Measurements from ENCODE around the gene RASL11B.

The RASL11B gene

DNA sequence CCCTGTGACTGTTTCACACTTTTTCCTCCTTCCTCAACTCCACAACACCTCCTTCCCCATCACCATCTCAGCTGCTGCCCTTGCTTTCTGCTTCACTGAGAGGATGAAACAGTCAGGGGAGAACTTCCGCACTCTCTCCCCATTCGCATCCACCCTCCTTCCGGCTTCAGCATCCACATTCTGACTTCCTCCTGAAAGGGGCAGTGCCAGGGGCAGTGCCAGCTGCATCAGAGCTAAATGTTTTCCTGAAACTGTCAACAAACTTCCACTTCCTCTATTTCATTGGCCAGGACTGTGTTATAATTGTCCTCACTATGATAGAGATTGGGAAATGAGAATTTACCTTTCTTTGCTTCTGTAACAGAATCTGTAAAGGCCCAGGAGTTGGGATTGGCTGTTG is 18.2 kb upstream of the RASL11B start:
- no peak for FAIRE-seq

DNA sequence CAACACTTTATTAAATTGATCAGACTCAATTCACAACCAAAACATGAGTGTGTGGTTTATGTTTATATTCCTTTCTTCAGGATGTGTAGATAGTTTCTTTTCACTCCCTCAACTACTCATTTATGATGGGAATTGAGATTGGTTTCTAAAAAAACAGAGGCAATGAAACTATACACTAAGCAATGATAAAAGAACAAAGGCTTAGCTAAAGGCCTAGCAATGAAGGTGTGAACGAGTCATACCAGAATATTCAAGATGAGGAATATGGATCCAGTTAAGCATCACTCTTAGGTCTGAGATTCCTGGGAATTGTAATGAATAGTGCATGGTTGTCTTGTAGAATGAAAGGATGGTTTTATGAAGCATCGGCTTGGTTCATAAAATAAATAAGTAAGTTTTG is 17.5 kb upstream of the RASL11B start:
- no peak for FAIRE-seq

DNA sequence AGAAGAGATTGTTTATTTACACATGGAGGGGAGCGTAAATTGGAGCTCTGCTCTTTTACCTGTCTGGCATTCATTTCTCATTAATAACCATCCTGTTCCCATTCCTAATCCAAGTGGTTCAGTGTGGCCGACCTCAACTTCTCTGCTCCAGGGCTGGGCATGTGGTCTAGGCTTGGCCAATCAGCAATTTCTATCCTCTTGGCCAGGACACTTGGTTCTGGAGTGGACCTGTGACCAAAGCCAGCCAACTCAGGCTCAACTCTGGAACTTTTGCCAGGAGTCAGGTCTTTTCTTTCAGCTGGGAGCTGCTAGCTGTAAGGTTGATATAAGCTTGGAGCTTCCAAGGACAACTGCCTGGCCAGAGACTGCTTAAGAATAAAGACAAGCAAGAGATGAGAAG is 15.6 kb upstream of the RASL11B start:
- no peak for FAIRE-seq

DNA sequence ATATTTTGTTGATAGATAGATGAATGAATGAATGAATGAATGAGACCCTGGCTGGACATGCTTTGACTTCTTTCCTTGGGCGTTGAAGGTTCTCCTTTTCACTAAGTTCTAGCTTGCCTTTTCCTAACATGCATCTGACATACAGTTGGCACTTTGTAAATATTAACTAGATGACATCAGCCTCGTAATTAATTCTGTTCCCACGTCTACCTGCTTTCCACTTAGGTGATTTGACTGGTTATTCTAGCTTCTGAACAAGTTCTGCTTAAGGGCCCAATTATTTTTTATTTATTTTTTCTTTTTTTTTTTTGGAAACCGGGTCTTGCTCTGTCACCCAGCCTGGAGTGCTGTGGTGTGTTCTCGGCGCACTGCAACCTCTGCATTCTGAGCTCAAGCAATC is 13.9 kb upstream of the RASL11B start:
- FAIRE-seq = no peak

DNA sequence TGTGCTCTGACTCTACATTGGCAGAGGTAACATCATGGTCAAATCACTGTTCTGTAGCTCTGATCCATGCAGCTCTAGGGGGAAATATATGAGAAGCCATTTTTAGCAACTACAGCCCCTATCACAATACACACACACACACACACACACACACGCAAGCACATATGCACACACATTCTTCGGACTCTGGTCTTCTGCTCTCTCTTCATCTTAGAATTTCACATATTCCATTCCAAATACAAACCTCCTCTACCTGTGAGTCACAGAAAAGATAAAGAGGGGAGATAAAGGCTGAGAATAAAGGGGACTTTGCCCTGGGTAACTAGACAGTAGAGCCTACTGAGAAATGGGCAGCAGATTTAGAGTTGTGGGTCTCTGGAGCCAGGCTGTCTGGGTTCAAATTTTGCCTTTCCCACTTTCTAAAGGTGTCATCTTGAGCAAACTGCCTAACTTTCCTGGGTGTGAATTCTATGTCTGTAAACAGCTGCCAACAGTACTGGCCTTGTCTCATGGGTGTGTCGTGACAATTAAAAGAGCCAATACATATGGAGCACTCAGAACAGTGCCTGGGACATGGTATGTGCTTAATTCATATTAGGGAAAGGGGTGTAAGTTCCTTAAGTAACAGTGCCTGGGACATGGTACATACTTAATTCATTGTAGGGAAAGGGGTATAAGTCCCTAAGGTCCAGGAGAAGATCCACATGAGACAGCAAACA is 11.6 kb upstream of the RASL11B start:
- no peak for FAIRE-seq

DNA sequence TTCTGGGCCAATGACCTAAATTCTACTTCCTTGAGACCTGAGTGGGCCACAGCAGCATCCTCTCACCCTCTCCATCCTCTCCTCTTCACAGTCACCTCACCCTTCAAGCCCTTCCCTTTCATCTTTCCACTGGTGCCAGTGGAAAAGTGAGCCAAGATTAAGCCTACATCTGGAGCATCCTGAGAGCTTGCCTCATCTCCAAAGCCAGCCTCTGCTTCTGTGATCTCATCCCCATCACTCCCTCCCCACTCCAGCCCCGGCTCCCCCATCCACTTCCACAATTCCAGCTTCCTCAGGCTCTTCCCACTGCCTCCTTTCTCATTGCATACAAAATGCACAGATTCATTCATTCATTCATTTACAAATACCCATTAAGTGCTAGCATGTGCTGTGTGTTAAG is 10.1 kb upstream of the RASL11B start:
- FAIRE-seq = no peak

DNA sequence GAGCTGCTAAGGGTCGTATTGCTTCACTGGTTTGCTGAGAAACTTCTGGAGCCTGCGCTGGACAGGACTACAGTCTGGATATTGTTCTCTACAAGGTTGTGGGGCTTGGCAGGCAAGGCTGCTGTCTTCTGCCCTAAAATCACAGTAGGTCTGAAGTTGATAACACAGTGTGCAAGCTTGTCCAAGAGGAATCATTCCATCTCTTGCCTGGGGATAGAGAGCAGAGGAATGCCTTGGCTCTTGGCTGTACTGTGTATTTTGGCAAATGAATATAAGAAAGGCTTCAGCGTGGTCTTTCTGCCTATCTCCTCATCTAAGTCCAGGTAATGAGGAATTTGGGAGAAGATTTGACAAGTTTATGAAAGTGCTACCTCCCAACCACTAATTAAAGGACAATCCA is 9.4 kb upstream of the RASL11B start:
- FAIRE-seq = no peak

DNA sequence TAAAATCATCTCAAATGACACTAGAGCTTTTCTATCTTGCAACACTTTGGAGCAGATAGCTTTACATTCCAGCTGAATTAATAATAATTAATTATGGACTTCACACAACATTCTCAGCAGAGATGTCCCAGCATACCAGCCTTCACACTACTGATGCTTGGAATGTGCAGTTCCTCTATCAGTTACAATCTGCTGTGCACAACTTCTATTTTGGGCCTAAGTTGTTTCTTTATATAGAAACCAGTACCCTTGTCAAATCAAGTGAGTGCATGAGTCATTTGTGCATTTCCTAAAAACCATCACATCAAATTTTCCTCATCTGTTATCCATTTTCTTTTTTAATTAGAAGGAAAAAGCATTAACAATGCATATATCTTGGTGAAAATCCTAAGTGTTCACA is 8.8 kb upstream of the RASL11B start:
- FAIRE-seq = no peak

DNA sequence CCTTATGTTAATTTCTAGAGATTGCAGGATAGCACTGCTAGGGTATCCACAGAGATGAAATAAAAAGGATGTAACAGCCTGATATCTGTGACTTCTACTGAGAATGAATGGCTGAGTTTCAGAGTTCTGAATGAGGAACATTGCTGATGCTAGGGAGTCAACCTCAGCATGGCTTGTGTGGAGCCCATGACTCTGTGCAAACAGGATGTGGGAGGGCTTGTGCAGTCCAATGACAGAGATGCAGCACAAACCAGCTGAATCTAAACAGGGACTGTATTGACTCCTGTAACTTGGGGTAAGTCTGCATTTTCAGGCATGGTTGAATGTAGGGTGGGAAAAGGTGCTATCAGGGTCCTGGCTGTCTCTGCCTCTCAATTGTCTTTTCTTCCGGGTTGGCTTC is 5.3 kb upstream of the RASL11B start:
- no peak for FAIRE-seq

DNA sequence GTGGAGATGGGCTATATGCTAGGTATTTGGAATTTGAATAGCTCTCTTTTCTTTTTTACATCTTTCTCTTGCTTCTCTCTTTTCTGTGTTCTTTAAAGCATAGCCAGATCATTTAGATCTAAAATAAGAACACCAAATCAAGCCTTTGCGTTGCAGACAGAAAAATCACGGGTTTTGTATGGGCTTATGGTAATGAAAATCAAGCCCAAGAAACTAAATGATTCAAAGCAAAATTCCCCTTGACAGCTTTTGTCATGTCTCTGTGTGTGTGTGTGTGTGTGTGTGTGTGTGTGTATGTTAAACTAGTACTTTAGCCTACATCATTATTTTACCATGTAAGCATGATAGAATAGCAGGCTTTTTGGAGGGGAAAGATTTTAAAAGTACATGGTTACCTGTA is 1.8 kb upstream of the RASL11B start:
- no peak for FAIRE-seq

DNA sequence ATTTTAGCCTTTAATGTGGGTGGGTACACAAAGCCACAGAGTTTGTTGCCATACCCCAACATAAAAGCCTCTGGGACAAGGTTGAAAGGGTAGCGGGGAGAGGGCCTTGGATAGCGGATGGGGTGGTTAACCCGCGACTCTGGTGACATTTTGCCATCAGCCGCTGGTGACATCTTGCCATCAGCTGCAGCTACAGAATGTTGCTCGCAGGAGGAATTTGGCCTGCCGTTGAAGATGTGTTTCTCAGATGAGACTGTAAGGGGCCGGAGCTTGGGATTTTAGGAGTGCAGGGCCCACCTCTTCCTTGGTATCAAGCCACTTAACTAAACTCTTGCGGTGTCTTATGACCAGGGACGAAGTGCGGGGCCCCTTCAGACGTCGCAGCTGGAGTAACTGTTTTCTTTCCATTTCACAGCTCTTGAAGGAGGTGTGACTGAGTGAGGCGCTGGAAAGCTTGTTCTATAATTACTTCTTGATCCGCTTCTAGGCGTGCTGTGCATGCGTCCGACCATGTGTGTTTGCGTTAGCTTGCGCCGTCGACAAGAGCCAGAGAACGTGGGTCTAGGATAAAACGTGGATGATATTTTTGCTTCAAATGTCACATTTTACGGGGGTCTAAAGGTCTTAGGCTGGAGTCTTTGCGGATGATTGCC is 820 bp upstream of the RASL11B start:
- no peak for FAIRE-seq

DNA sequence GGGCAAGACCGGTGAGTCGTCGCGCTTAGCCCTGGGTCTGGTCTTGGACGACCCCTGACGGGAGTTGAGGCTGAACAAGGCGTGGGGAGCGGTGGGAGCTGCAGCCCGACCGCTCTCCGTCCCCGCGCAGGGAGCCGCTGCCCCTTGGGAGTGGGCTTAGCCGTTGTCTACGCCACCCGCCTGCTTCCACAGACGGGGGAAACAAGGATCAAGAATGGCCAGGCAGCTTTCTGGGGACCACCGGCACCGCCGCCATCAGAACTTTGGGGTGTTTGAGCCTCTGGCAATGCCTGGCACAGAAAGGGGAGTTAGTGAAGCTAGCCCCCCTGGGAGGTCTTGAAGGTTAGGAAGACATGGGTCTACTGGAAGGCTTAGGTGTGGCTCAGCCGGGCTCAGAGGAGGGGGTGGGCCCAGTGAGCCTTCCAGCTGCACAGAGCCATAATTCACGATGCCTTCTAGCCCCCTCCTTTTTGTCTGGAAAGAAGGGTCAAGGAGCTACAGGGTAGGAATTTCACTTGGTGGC is 583 bp downstream of the RASL11B start:
- no peak for FAIRE-seq

DNA sequence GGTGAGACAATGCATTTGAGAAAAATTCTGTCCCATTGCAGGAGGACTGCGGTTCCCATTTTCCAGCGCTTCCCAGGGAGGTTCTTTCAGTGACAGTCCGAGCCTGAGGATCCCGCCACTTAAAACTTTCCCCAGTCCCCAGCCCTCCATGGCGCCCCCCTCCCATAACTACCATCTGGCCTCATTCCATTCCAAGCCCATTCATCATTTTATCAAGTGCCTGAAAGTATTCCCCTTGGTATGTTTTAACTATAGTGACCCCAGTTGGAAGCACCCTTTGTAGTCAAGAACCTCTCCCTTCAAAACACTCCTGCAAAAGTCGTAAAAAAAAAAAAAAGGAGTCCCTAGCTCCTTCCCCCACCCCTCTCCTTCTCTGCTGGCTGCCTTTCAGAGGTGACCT is 1.2 kb downstream of the RASL11B start:
- FAIRE-seq = no peak

DNA sequence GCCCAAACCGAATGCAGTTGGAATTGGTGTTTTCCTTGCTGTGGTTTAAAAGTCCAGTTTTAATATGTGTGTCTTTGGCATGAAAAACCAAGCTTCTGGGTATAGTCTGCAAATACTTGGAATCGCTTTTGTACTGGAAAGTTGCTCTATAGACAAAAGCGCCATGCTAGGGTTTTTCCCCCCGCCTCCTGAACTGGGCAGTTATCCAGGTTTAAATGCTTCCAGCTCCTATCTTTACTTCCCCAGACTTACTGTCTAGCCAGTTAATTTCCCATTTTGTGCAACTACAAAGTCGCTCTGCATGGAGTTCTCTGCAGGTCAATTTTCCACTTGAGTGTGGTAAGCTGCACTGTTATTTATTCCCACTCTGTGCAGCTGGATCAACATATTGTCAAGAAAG is 2.7 kb downstream of the RASL11B start:
- no peak for FAIRE-seq

DNA sequence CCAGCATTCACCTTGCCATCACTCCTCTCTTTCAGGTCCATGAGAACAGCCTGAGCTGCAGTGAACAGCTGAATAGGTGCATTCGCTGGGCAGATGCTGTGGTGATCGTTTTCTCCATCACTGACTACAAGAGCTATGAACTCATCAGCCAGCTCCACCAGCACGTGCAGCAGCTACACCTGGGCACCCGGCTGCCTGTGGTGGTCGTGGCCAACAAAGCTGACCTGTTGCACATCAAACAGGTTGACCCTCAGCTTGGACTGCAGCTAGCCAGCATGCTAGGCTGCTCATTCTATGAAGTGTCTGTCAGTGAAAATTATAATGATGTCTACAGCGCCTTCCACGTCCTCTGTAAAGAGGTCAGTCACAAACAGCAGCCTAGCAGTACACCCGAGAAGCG is 3.2 kb downstream of the RASL11B start:
- no peak for FAIRE-seq

DNA sequence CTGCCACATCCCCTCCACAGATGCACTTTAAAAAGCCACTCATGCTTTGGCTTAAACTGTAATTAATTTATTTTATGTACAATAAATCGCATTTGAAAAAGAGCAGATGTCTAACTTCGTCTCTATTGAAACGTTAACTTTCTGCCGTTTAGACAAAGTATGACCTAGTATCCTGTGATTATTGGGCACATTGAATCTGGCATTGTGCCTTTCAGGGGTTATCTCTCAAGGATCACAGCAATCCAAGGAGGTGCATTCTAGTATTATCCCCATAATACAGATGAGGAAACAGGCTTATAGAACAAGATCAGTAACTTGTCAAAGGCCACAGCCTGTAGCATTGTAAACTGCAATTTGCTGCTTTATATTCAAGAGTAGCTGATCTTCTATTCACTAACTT is 4.6 kb downstream of the RASL11B start:
- FAIRE-seq = no peak

DNA sequence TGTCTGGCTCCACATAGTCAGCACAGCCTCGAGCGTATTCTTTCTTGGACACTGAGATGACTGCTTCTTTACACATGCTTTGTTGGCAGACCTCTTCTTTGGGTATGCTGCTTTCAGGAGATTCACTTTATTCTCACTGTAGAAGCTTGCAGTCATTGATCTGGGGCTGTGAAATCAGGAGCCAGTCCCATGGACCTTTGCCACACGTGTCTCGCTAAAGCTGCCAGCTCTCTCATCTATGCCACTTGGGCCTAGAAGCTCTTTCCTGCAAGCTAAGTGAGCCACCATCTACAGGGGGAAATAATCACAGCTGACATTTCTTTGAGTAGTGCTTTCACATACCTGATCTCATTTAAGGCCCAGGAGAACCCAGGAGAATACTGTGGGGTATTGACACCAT is 5.0 kb downstream of the RASL11B start:
- no peak for FAIRE-seq

DNA sequence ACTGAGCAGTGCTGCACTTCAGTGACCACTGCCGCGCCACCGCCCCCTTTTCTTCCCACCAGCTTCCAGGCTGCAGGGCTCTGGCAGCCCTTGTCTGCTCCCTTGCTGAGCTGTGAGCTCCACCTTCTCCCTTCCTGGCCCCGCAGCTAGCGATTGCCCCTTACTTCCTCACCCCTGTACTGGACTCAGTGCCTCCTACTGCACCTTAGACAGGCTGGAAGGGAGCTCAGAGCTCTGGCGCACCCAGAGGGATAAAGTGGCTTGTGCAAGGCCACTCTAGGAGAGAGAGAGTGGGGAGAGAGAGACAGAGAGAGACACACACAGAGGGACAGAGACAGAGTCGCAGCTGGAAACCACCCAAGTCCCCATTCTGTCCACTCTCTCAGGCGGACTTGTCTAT is 6.0 kb downstream of the RASL11B start:
- FAIRE-seq = no peak

DNA sequence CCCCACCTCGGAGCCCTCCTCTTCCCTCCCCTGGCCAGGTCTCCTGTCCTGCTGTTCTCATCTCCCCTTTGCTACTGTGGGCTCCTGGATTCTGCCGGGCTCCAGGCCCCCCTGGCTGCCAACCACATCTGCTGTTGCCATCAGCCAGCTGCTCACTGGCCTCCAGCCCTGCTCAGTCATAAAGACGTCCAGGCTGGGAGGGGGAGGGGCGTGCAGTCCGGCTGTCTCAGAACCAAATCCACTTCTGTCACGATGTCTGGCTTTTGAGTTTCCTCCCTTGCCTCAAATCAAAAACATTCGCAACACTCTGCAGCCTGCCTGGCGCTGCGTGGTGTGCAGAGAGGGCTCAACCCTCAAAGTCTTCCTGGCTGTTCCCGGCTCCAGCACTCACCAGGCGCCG is 7.1 kb downstream of the RASL11B start:
- FAIRE-seq = no peak

DNA sequence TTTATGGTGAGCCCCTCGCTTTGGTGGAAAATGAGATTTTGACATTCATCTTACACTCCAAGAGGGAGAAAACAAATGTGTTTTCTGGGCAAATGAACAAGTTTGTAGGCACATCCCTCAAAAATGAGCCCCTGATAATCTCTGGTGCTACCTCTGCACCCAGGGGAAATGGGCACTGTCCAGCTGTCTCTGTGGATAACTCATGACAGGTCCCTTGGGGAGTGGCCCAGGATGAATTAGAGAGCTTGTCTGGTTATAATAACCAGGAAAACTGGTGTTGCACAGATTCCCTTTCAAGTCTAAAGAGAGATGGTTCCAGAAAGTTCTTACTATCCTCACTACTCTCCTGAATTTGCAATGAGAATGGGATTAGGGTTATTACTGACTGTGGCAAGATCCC is 7.5 kb downstream of the RASL11B start:
- no peak for FAIRE-seq

DNA sequence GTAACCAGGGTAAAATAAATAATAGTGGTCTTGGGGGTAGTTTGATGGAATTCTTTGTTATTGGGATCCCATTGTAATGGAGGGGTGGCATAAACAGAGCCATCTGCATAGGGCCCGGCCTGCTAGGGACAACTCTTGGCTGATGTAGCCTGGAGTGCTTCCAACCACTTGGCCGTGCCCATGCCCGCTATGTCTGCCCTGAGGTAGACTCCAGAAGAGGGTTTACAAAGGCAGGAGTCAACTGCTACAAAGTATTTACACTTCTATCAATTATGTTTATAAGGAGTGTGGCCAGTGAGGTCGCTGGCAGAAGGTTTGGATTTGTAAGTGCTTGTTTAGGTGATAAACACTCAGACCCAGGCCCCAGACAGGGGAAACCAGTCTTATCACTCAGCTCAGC is 8.1 kb downstream of the RASL11B start:
- no peak for FAIRE-seq

DNA sequence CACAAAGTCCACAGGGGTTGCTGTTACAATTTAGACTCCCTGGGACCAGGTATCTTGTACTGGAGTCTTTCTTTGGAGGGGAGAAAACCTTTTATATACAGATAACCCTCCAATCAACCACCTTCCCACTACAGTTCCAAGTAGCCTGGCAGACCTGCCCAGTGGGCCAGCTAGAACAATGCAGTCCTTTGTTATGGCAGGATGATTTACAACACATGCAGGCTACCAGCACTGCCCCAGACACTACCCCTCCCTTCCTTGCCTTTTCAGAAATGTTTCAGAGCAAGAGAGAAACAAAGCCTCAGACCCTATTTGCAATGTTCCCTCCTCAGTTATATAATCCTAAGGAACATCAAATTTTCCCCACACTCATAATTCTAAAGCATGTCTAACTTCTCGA is 11.1 kb downstream of the RASL11B start:
- FAIRE-seq = no peak

DNA sequence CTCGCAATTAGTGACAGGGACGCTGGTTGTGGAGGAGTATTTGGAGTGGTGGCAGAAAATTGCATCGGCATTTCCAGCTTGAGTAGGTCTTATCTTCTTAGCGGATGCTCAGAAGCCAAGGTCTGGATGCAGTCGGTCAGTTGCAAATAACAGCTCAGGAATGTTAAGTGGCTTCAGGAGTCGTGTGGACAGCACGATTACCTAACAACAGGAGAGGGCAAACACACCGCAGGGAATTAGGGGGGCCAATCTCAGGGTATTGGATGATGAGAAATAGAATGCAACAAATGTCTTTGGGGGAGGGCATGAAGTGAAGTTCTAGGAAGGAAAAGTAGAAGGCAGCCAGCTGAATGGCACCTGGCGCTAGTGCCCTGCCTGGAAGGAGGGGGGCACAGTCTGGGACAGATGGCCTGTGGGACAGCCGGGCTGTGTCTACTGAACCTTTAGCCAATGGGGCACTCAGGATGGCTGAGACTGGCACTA is 11.8 kb downstream of the RASL11B start:
- FAIRE-seq = no peak

DNA sequence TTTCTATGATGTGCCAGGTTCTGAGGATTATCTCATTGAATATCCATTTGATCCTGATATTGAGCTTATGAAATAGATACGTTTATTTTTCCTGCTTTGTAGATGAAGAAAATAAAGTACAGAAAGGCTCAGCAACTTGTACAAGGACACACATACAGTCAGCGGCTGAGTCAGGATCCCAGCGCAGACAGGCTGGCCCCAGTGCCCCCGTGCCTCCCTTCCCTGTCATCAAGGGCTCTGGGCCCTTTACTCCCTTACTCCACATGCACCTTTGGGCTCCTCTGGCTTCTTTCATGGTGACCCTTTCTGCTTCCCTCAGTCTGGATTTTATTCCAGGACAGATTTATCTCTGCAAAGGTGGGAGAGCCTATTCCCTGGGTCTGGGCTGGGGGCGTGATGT is 12.8 kb downstream of the RASL11B start:
- no peak for FAIRE-seq

DNA sequence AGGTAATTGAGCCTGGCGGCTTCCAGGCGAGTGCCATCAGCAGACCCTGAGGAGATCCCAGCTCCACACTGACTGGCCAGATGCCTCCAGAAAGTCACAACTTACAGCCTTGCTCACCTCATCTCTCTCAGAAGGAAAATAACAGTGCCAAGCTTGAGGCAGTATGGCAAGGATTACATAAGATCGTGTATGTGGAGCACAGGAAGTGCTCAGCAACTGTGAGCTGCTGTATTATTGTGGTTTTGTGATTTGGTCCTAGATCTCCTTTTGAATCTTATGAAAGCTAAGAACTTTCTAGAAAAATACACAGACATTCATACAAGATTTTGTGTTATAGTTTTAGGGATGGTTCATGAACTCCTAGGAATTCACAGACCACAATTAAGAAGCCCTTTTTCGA is 14.0 kb downstream of the RASL11B start:
- FAIRE-seq = no peak

All from TTC549 (cell line).